T47D (cell line): ENCODE data around the gene ALKBH4.
A peak's percentile ranks its signal among the peaks of the same experiment; 100 is the strongest.
"Not testable (repeated sequence)": the region's sequence is repeated elsewhere in the genome, so short reads cannot be mapped to it uniquely, and the experiment has no call there.

ENCODE experiments used
- DNase-seq, 2 experiments: peaks; one replicate each; pipeline versions ENCODE4 v3.0.0 to v3.0.0-alpha.2; 2011 to 2012; ENCODE audit warnings: low read depth in 1 of 2, low spot score in 1 of 2
- JUND ChIP-seq: IDR thresholded peaks from 2 replicates; pipeline ENCODE4 v1.6.1; 2012; ENCODE audit warnings: low read depth
- in situ Hi-C: cut with HindIII; loops from 2 replicates; pipeline ENCODE4 v1.10.0; 2016; ENCODE audit warnings: low sequenced_read_pairs, low pct_unique_long_range_greater_than_20kb

ALKBH4 gene

DNA sequence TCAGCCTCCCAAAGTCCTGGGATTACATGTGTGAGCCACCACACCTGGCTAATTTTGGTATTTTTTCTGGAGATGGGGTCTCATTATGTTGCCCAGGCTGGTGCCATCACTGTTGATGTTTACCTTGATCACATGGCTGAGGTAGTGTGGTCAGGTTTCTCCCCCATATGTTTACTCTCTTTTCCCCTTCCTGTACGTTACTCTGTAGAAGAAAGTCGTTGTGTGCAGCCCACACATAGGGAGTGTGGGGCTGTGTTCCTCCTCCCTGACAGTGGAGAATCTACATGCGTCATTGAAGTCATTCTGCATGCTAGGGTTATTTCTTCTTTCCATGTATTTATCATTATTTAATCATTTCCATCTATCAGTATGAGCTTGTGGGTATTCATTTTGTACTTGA is 47.6 kb downstream of the ALKBH4 start:
- no peak for DNase-seq
- TF ChIP-seq JUND = no peak
- in situ Hi-C loops = no loop called here

DNA sequence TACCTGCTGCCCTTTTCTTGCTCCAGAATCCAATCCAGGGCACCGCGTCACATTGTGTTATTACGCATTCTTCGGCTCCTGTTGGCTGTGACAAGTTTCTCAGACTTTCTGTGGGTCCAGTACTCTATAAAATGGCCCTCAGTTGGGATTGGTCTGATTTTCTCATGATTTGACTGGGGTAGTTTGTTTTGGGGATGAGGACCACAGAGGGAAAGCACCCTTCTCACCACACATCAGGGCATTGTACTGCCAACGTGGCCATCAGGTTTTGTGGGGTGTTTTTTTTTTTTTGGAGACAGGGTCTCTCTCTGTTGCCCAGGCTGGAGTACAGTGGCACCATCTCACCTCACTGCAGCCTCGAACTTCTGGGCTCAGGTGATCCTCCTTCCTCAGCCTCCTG is 48.3 kb downstream of the ALKBH4 start:
- DNase-seq = no peak
- TF ChIP-seq JUND = no peak
- in situ Hi-C loops = no loop called here

DNA sequence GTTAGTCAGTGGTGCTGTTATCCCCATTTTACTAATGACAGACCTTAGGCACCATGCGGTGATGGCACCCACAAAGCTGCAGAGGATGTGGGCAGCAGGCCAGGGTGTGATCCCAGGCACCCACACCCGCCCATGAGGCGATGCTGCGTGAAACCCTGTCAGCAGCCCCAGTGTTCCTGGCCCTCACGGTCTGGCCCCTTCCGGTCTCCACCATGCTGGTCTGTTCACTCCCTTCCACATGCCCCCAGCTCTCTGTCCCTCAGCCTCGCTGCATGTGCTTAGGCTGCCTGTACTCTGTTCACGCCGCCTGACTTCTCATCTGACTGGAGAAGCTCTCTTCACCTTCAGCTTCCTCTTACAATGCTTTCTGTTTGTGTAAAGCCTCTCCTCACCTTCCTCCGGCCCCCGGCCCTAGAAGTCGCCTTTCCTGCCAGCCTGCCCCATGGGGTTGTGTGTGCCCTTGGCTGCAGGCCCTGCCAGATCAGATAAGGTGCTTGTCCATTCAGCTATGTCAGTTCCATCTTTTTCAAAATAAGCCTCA is 48.9 kb downstream of the ALKBH4 start:
- TF ChIP-seq JUND = no peak
- in situ Hi-C loops = no loop called here

DNA sequence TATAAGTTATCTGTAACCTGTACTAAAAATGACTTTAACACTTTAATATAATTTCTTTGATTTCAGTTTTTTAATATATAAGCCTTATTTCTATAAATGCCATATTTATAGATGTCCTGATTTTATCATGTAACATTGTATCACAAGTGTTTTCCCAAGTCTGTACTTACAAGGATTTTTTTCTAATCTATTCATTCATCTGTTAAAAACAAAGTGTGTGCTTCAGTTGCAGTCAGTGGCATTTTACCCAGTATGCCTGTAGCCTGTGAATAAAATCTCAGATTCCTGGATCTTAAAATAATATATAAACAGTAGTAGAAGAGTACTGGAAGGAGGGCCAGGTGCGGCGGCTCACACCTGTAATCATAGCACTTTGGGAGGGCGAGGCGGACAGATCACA is 51.1 kb downstream of the ALKBH4 start:
- TF ChIP-seq JUND = no peak
- no peak for DNase-seq
- in situ Hi-C loops = no loop called here

More for the DNA sequence above, 48.9 kb downstream of the ALKBH4 start:
- peak in 1 of 2 experiments; percentile 71 for DNase-seq

DNA sequence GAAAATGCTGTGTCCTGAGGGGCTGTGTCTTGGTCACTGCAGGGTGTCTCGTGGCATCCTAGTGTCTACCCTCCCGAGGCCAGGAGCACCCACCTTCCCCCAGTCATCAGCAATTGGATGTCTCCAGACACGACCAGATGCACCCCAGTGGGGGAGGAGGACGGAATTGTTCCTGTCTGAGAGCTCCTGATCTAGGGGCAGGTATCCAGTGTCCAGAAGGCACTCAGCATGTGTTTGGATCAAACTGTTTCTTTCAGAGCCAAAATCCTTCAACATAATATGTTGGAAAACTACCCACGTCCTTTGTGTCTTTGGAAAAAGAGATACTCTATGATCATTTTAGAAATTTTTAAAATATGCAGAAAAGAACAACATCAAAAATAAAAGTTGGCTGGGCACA is 51.6 kb downstream of the ALKBH4 start:
- TF ChIP-seq JUND = no peak
- in situ Hi-C loops = no loop called here
- DNase-seq = no peak

DNA sequence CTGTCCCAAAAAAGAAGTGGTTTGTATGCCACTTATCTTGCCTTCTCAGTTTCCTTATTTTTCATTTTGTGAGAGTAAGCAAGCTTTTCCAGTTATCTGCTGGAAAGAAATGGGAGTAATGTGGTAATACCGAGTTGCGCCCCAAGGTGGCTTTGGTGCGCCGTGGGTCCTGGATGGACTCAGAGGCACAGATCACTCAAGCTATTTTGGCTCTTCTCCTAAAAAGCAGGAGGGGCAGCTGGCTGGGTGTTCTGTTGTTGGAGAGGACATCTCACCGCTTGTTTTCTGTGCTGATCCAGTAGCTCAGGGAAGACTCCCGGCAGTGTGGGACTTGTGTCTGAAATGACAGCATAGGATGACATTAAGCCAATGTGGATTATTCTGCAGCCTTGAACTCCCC is 52.1 kb downstream of the ALKBH4 start:
- in situ Hi-C loops = no loop called here
- DNase-seq = peak in 1 of 2 experiments; percentile 54
- TF ChIP-seq JUND = no peak

DNA sequence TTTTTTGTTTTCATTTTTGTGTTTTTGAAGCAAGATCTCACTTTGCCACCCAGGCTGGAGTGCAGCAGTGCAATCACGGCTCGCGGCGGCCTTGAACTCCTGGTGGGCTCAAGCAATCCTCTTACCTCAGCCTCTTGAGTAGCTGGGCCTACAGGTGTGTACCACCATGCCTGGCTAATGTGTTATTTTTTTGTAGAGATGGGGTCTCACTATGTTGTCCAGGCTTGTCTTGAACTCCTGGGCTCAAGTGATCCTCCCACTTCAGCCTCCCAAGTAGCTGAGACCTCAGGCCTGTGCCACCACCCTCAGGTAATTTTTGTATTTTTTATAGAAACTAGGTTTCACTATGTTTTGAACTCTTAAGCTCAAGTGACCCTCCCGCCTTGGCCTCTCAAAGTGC is 53.7 kb downstream of the ALKBH4 start:
- in situ Hi-C loops = no loop called here
- no peak for TF ChIP-seq JUND
- DNase-seq = no peak

DNA sequence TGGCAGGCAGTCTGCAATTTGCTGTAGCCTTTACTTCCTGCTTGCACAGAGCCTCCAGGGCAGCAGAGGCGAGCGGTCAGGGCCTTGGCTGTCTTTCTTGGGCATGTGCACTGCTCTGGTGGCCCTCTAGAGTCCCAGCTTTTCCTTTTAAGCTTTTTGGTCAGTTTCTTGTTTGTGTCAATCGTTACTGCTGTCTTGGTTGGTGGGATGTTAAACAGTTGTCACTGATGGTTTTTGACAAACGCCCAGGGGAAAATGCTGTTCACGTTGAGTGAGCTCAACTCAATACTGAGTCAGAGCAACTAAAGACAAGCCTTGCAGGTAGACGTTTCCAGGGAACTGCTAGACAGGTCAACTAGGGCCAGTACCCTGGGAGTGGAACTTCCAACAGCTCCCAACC is 54.5 kb downstream of the ALKBH4 start:
- DNase-seq = no peak
- TF ChIP-seq JUND = no peak
- in situ Hi-C loops = no loop called here

DNA sequence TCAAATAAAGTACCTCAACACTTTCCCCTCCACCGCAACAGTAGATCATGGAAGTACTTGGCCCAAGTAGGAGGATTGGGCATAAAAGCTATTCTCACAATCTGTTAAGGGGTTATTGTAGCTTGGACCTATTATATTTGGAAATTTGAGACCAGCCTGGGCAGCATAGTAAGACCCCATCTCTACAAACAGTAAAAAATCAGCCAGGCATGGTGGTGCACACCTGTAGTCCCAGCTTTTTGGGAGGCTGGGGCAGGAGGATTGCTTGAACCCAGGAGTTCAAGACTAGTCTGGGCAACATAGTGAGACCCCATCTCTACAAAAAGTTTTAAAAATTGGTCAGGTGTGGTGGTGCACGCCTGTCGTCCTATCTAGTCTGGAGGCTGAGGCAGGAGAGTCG is 55.3 kb downstream of the ALKBH4 start:
- no peak for TF ChIP-seq JUND
- in situ Hi-C loops = no loop called here

DNA sequence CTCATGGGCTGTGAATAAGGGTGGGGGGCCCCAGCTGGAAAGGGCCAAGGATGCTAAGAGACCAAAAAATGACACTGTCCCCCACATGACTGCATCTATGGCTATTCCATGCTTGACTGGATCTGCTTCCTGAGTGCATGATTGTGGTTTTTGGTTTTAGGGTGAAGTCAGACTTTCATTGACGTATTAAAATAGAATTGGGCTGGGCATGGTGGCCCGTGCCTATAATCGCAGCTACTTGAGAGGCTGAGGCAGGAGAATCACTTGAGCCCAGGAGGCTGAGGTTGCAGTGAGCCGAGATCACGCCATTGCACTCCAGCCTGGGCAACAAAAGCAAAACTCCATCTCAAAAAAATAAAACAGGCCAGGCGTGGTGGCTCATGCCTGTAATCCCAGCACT is 56.1 kb downstream of the ALKBH4 start:
- in situ Hi-C loops, DNase-seq: not testable (repeated sequence)

More for the DNA sequence above, 55.3 kb downstream of the ALKBH4 start:
- DNase-seq = no peak

DNA sequence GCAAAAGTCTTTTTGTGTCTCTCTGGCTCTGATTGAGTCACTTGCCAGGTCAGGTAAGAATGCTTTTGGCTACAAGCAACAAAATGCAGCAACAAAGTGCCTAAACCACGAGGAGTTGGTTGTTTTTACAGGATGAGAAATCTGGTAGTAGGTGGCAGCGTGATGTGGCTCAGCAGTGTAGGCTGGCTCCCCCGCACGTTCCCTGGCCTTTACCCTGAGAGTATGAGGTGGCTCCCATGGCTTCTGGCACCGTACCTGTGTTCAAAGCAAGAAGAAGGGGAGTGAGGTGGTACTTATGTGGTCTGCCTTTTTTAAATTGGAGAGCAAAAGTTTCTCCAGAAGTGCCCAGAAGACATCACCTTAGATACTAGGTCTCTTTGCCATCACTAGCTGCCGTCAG is 56.8 kb downstream of the ALKBH4 start:
- TF ChIP-seq JUND = no peak

More for the DNA sequence above, 56.8 kb downstream of the ALKBH4 start:
- DNase-seq = no peak
- in situ Hi-C loops = no loop called here
